ENCODE results near the gene OR5P2.
"Not testable (repeated sequence)": the region's sequence is repeated elsewhere in the genome, so short reads cannot be mapped to it uniquely, and the experiment has no call there.

OR5P2 gene

GRCh38 chr11:7796842-7797241 lies at the start of gene OR5P2:
OR5P2 (minus strand) TSS chr11:7796942; CDS start chr11:7796942, 0 bp downstream.
- DNase-seq (ENCODE audit: low read depth, low spot score): no peak

GRCh38 chr11:7846003-7846402 lies 49.3 kb upstream of the OR5P2 start:
- no peak for DNase-seq (ENCODE audit: low read depth, low spot score)

- DNase-seq (ENCODE audit: low read depth, low spot score): no peak
These were observed 48.2 kb upstream of the OR5P2 start for GRCh38 chr11:7844986-7845385.

- no peak for DNase-seq (ENCODE audit: low read depth, low spot score)
These were observed 47.8 kb upstream of the OR5P2 start for GRCh38 chr11:7844521-7844920.

GRCh38 chr11:7840578-7840977 lies 43.8 kb upstream of the OR5P2 start:
- DNase-seq (ENCODE audit: low read depth, low spot score): no peak

GRCh38 chr11:7833527-7833926 lies 36.8 kb upstream of the OR5P2 start:
- no peak for DNase-seq (ENCODE audit: low read depth, low spot score)

GRCh38 chr11:7830740-7831139 lies 34.0 kb upstream of the OR5P2 start, which contains the start of gene OR5P3:
OR5P3 (minus strand) TSS chr11:7830840.
- DNase-seq (ENCODE audit: low read depth, low spot score): no peak

GRCh38 chr11:7826324-7826723 lies 29.6 kb upstream of the OR5P2 start:
- no peak for DNase-seq (ENCODE audit: low read depth, low spot score)

GRCh38 chr11:7820417-7820816 lies 23.7 kb upstream of the OR5P2 start:
- DNase-seq (ENCODE audit: low read depth, low spot score): not testable (repeated sequence)

- not testable (repeated sequence) for DNase-seq (ENCODE audit: low read depth, low spot score)
These were observed 18.2 kb upstream of the OR5P2 start for GRCh38 chr11:7814897-7815296.

GRCh38 chr11:7810301-7810700 lies 13.6 kb upstream of the OR5P2 start:
- not testable (repeated sequence) for DNase-seq (ENCODE audit: low read depth, low spot score)

- no peak for DNase-seq (ENCODE audit: low read depth, low spot score)
These were observed 3.5 kb downstream of the OR5P2 start for GRCh38 chr11:7793233-7793632.

- DNase-seq (ENCODE audit: low read depth, low spot score): no peak
These were observed 9.5 kb downstream of the OR5P2 start for GRCh38 chr11:7787239-7787638.

GRCh38 chr11:7775689-7776088 lies 21.1 kb downstream of the OR5P2 start:
- DNase-seq (ENCODE audit: low read depth, low spot score): no peak

GRCh38 chr11:7764301-7764700 lies 32.4 kb downstream of the OR5P2 start:
- not testable (repeated sequence) for DNase-seq (ENCODE audit: low read depth, low spot score)

GRCh38 chr11:7759010-7759409 lies 37.7 kb downstream of the OR5P2 start:
- DNase-seq (ENCODE audit: low read depth, low spot score): no peak

GRCh38 chr11:7749456-7749855 lies 47.3 kb downstream of the OR5P2 start:
- no peak for DNase-seq (ENCODE audit: low read depth, low spot score)

Data from iPS DF 19.7 (cell line).